Memory B cell (primary cell): Measurements from ENCODE around the gene LRRC45.
A peak's percentile ranks its signal among the peaks of the same experiment; 100 is the strongest.

Experiments used
- ATAC-seq: fragments of 150-1000 bp; cut with Tn5 transposase; 2 replicates; pipeline ENCODE4 v1.10.0; 2021; ENCODE audit warnings: low read depth, mild to moderate bottlenecking, moderate library complexity
- DNase-seq, 2 donors: peaks; one replicate each; pipeline ENCODE4 v3.0.0; 2022; ENCODE audit warnings: low spot score in 2 of 2
- H3K27ac Mint-ChIP-seq: one replicate; pipeline ENCODE4 v1.8.0; 2022; ENCODE audit warnings: mild to moderate bottlenecking, moderate library complexity, mixed read lengths
- H3K27me3 Mint-ChIP-seq: one replicate; pipeline ENCODE4 v1.8.0; 2022; ENCODE audit warnings: mixed read lengths
- H3K36me3 Mint-ChIP-seq: one replicate; pipeline ENCODE4 v1.8.0; 2022; ENCODE audit warnings: mild to moderate bottlenecking, mixed read lengths
- H3K4me1 Mint-ChIP-seq: one replicate; pipeline ENCODE4 v1.8.0; 2022; ENCODE audit warnings: mixed read lengths
- H3K4me3 Mint-ChIP-seq: one replicate; pipeline ENCODE4 v1.8.0; 2022; ENCODE audit warnings: mild to moderate bottlenecking, moderate library complexity, mixed read lengths
- H3K9me3 Mint-ChIP-seq: one replicate; pipeline ENCODE4 v1.8.0; 2022; ENCODE audit warnings: mixed read lengths

LRRC45 gene

GRCh38 chr17:82049521-82049971 is 26.4 kb downstream of the LRRC45 start:
- H3K27ac Mint-ChIP-seq = no peak overlapping the region
- H3K36me3 Mint-ChIP-seq = peaks cover 7% of the 10 kb centered on the region
- H3K4me3 Mint-ChIP-seq = no peak overlapping the region
- peaks cover 8% of the 10 kb centered on the region for H3K4me1 Mint-ChIP-seq
- H3K9me3 Mint-ChIP-seq = no peaks in the 10 kb centered on the region
- no peaks in the 10 kb centered on the region for H3K27me3 Mint-ChIP-seq
- DNase-seq (no peak), ATAC-seq (no peak)

- H3K9me3 Mint-ChIP-seq = no peaks in the 10 kb centered on the region
- H3K4me1 Mint-ChIP-seq = peaks cover 8% of the 10 kb centered on the region
- ATAC-seq = no peak
- H3K27me3 Mint-ChIP-seq = no peaks in the 10 kb centered on the region
- H3K4me3 Mint-ChIP-seq = peak overlapping the region; percentile 92
- H3K36me3 Mint-ChIP-seq = peaks cover 10% of the 10 kb centered on the region
- H3K27ac Mint-ChIP-seq = peak overlapping the region; percentile 86
- DNase-seq = no peak
Measured at GRCh38 chr17:82050152-82050760, 27.2 kb downstream of the LRRC45 start.

GRCh38 chr17:82050761-82051641 is 27.9 kb downstream of the LRRC45 start:
- peak; percentile 12 for ATAC-seq
- H3K27me3 Mint-ChIP-seq = no peaks in the 10 kb centered on the region
- H3K4me1 Mint-ChIP-seq = peaks cover 8% of the 10 kb centered on the region
- H3K36me3 Mint-ChIP-seq = peaks cover 10% of the 10 kb centered on the region
- peak overlapping the region; percentile 92 for H3K4me3 Mint-ChIP-seq
- H3K27ac Mint-ChIP-seq = peak overlapping the region; percentile 86
- H3K9me3 Mint-ChIP-seq = no peaks in the 10 kb centered on the region
- no peak for DNase-seq

GRCh38 chr17:82051776-82052637 is 28.9 kb downstream of the LRRC45 start, which contains the start of the genes GPS1 and RFNG:
Gene GPS1 (plus strand): TSS chr17:82051898. CDS start chr17:82051932, 34 bp downstream.
Gene RFNG (minus strand): TSS chr17:82051811. CDS start chr17:82051766, 45 bp downstream.
- Mint-ChIP-seq H3K27me3 (no peaks in the 10 kb centered on the region), H3K4me1 (peaks cover 8% of the 10 kb centered on the region), H3K4me3 (peak within 1 kb of the TSS; percentile 92), H3K27ac (peak within 1 kb of the TSS; percentile 86), H3K36me3 (peaks cover 10% of the 10 kb centered on the region), H3K9me3 (no peaks in the 10 kb centered on the region)
- ATAC-seq (peak; percentile 98), DNase-seq (peak; percentile 66 to 75)

DNA sequence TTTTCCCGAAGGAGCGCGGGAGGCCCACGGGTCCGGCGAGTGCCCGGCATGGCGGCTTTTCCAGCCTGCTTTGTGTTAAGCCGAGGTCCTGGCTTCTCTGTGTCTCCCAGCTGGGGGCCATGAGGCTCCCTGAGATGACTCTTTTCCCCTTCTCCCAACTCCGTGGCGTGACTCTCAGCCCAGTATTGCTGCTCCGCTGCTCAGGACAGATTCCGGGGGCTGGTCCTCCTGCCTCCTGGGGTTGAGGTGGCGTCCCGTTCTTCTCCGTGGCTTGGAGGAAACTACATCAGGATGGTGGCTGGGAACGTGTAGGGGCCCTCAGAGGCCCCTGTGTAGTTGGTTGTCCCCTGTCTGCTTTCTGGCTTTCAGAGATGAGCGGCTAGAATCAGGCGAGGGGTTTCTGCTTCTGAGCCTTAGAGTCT is 29.5 kb downstream of the LRRC45 start:
- Mint-ChIP-seq H3K9me3 (no peaks in the 10 kb centered on the region), H3K27me3 (no peaks in the 10 kb centered on the region), H3K4me1 (peaks cover 8% of the 10 kb centered on the region), H3K36me3 (peaks cover 6% of the 10 kb centered on the region), H3K27ac (no peak overlapping the region), H3K4me3 (peak overlapping the region; percentile 66)
- no peak for ATAC-seq
- DNase-seq = no peak

DNA sequence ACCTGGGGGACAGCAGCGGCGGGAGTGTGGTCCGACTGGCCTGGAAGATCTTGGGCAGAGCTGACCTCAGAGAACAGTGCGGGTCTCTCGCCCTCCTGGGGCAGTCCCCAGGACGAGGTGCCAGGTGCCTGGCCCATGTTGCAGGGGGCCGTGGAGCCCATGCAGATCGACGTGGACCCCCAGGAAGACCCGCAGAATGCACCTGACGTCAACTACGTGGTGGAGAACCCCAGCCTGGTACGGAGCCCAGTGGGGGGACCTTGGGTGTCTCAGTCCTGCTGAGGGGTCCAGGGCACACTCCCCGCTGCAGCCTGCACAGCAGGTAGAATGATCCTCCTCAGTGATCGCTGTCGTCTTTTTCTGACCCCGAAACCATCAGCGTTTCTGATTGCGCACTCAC is 30.0 kb downstream of the LRRC45 start:
- H3K27ac Mint-ChIP-seq = no peak overlapping the region

GRCh38 chr17:82053556-82054263 is 30.6 kb downstream of the LRRC45 start:
- no peak for DNase-seq
- Mint-ChIP-seq H3K27ac (no peak overlapping the region), H3K9me3 (no peaks in the 10 kb centered on the region), H3K27me3 (no peaks in the 10 kb centered on the region), H3K4me3 (peak overlapping the region; percentile 66), H3K4me1 (peaks cover 8% of the 10 kb centered on the region), H3K36me3 (peaks cover 3% of the 10 kb centered on the region)
- ATAC-seq = no peak

More for the DNA sequence above, 30.0 kb downstream of the LRRC45 start:
- DNase-seq (no peak), ATAC-seq (no peak)
- peaks cover 8% of the 10 kb centered on the region for H3K4me1 Mint-ChIP-seq
- H3K27me3 Mint-ChIP-seq = no peaks in the 10 kb centered on the region
- peaks cover 5% of the 10 kb centered on the region for H3K36me3 Mint-ChIP-seq
- peak overlapping the region; percentile 66 for H3K4me3 Mint-ChIP-seq
- H3K9me3 Mint-ChIP-seq = no peaks in the 10 kb centered on the region

DNA sequence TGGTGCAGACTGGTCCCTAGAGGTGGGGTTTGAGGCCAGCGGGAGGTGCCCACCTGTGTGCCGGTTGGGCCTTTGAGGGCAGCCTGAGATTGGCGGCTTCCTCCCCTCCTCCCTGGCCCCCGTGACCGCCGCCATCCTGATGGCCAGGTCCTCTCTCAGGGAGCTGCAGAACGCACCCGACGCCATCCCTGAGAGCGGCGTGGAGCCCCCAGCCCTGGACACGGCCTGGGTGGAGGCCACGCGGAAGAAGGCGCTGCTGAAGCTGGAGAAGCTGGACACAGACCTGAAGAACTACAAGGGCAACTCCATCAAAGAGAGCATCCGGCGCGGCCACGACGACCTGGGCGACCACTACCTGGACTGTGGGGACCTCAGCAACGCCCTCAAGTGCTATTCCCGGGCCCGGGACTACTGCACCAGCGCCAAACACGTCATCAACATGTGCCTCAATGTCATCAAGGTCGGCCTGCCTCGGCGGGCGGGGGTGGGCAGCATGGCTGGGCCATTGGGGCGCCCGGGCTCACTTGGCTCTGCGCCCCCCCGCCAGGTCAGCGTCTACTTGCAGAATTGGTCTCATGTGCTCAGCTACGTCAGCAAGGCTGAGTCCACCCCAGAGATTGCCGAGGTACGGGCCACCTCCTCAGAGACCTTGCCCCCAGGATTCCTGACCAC is 31.4 kb downstream of the LRRC45 start:
- Mint-ChIP-seq H3K27me3 (no peaks in the 10 kb centered on the region), H3K36me3 (peaks cover 3% of the 10 kb centered on the region), H3K4me1 (peaks cover 8% of the 10 kb centered on the region), H3K4me3 (no peak overlapping the region), H3K27ac (no peak overlapping the region), H3K9me3 (no peaks in the 10 kb centered on the region)
- DNase-seq (no peak), ATAC-seq (no peak)

- no peak overlapping the region for H3K27ac Mint-ChIP-seq
- no peaks in the 10 kb centered on the region for H3K27me3 Mint-ChIP-seq
- peaks cover 5% of the 10 kb centered on the region for H3K36me3 Mint-ChIP-seq
- H3K9me3 Mint-ChIP-seq = no peaks in the 10 kb centered on the region
- no peak overlapping the region for H3K4me3 Mint-ChIP-seq
- no peak for DNase-seq
- H3K4me1 Mint-ChIP-seq = peaks cover 5% of the 10 kb centered on the region
- ATAC-seq = no peak
Measured at GRCh38 chr17:82055023-82055964, 32.2 kb downstream of the LRRC45 start.

DNA sequence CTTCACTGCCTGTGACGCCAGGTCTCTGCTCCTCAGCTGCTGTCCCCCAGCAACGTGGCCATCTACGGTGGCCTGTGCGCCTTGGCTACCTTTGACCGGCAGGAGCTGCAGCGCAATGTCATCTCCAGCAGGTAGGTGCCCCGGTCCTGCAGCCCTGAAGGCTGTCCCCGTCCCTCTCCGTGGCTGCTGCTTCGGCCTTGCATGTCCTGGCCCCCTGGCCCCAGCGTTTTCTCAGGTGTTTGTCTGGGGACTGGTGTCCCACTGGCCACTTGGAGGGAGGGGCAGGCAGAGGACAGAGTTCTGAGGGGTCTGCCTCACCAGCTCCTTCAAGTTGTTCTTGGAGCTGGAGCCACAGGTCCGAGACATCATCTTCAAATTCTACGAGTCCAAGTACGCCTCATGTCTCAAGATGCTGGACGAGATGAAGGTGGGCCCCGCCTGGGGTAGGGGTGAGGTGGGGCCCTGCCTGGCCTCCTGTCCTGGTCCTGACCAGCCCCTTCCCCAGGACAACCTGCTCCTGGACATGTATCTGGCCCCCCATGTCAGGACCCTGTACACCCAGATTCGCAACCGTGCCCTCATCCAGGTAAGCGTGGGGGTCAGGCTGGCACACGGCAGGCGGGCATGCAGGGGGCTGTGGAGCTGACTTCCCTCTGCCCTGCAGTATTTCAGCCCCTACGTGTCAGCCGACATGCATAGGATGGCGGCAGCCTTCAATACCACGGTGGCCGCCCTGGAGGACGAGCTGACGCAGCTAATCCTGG is 33.0 kb downstream of the LRRC45 start:
- H3K36me3 Mint-ChIP-seq = peaks cover 5% of the 10 kb centered on the region
- no peaks in the 10 kb centered on the region for H3K9me3 Mint-ChIP-seq
- no peaks in the 10 kb centered on the region for H3K4me1 Mint-ChIP-seq
- DNase-seq (no peak), ATAC-seq (no peak)
- no peaks in the 10 kb centered on the region for H3K27me3 Mint-ChIP-seq
- H3K27ac Mint-ChIP-seq = no peak overlapping the region
- H3K4me3 Mint-ChIP-seq = no peak overlapping the region

DNA sequence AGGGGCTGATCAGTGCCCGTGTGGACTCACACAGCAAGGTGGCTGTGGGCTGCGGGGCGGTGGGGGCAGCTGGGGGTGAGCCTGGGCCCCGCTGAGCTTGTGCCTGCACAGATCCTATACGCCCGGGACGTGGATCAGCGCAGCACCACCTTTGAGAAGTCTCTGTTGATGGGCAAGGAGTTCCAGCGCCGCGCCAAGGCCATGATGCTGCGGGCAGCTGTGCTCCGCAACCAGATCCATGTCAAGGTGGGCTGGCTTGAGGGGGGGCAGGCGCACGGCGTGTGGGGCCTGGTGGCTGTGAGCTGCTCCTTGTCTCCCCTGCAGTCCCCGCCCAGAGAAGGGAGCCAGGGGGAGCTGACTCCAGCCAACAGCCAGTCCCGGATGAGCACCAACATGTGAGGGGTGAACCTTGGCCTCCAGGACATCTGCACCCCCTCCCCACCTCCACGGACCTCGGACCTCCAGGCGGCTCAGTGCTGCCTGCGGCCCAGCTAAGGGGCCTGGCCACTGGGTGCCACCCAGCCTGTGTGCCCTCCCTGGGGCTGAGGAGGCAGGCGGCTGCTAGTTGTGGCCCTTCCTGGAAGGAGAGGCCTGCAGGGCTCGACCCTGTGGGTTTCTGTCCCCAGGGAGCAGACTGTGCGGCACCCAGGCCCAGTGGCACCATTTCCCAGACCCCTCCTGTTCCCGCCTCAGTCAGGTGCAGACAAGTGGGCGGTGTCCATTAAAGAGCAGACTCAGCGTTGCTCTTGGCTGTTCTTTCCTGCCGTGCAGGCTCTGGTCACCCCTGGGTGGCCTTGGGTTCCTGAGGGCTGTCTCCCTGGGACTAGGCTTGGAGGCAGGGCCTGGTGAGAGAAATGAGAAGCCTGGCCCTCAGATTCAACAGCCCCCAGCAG is 33.9 kb downstream of the LRRC45 start:
- Mint-ChIP-seq H3K4me3 (no peak overlapping the region), H3K27me3 (no peaks in the 10 kb centered on the region), H3K4me1 (no peaks in the 10 kb centered on the region), H3K9me3 (no peaks in the 10 kb centered on the region), H3K36me3 (peaks cover 5% of the 10 kb centered on the region), H3K27ac (no peak overlapping the region)
- DNase-seq = no peak
- ATAC-seq = no peak
